HG03342 (cell line): ENCODE results near the gene SDHD.

Source experiments
- ATAC-seq: cut with Tn5 transposase; IDR thresholded peaks from one replicate; pipeline ENCODE4 v1.9.1; 2021; ENCODE audit warnings: mild to moderate bottlenecking, moderate library complexity; ENCODE audit not compliant: unreplicated experiment

Gene SDHD

GRCh38 chr11:112100462-112100861, 13.8 kb downstream of the SDHD start:
- no peak for ATAC-seq

- no peak for ATAC-seq
Measured at GRCh38 chr11:112103446-112103845, 16.8 kb downstream of the SDHD start.

GRCh38 chr11:112106070-112106469, 19.4 kb downstream of the SDHD start:
- no peak for ATAC-seq

- ATAC-seq, result no peak
Measured at GRCh38 chr11:112113539-112114457, 27.1 kb downstream of the SDHD start.

GRCh38 chr11:112114460-112114859, 27.8 kb downstream of the SDHD start:
- ATAC-seq, result no peak

GRCh38 chr11:112115386-112115785, 28.7 kb downstream of the SDHD start:
- no peak for ATAC-seq

- ATAC-seq, result no peak
Measured at GRCh38 chr11:112118176-112118575, 31.5 kb downstream of the SDHD start.

- no peak for ATAC-seq
Measured at GRCh38 chr11:112121981-112122615, 35.4 kb downstream of the SDHD start.

- no peak for ATAC-seq
Measured at GRCh38 chr11:112123129-112123528, 36.5 kb downstream of the SDHD start.

GRCh38 chr11:112127056-112127455, 40.4 kb downstream of the SDHD start:
- ATAC-seq, result no peak

GRCh38 chr11:112128483-112129121, 41.9 kb downstream of the SDHD start:
- no peak for ATAC-seq

- no peak for ATAC-seq
Measured at GRCh38 chr11:112129656-112130055, 43.0 kb downstream of the SDHD start.

GRCh38 chr11:112132737-112133136, 46.1 kb downstream of the SDHD start:
- no peak for ATAC-seq

GRCh38 chr11:112134473-112134872, 47.8 kb downstream of the SDHD start:
- ATAC-seq, result no peak

GRCh38 chr11:112143597-112143996, 56.9 kb downstream of the SDHD start:
- ATAC-seq, result no peak
